HEK293 (cell line): ENCODE data around the gene FGD6.

ENCODE experiments used
- ELK4 ChIP-seq: IDR thresholded peaks from 2 replicates; pipeline ENCODE4 v1.6.1; 2011; ENCODE audit warnings: mild to moderate bottlenecking, low read depth, low read length, borderline replicate concordance
- HOXC10 ChIP-seq: sonication (generic); formaldehyde crosslinking; IDR thresholded peaks from 2 replicates; pipeline ENCODE4 v1.8.1; 2023; ENCODE audit warnings: mild to moderate bottlenecking, missing genetic modification reagents
- PRDM1 ChIP-seq: fragments of 450-650 bp; formaldehyde crosslinking; IDR thresholded peaks from 2 replicates; pipeline ENCODE4; 2016; ENCODE audit warnings: missing biosample characterization, missing genetic modification characterization
- REST ChIP-seq: fragments of 450-650 bp; formaldehyde crosslinking; IDR thresholded peaks from 2 replicates; pipeline ENCODE4 v1.5.1; 2016; ENCODE audit warnings: missing biosample characterization, missing genetic modification characterization
- ZBTB7A ChIP-seq: fragments of 450-650 bp; formaldehyde crosslinking; IDR thresholded peaks from 2 replicates; pipeline ENCODE4 v1.5.1; 2016; ENCODE audit warnings: low read depth, missing biosample characterization, missing genetic modification characterization
- ZNF23 ChIP-seq: fragments of 450-650 bp; formaldehyde crosslinking; IDR thresholded peaks from 2 replicates; pipeline ENCODE4 v1.5.1; 2016; ENCODE audit warnings: missing biosample characterization, missing genetic modification characterization, borderline replicate concordance
- ZNF777 ChIP-seq: fragments of 450-650 bp; formaldehyde crosslinking; IDR thresholded peaks from 2 replicates; pipeline ENCODE4 v1.5.1; 2017; ENCODE audit warnings: missing biosample characterization, missing genetic modification characterization, borderline replicate concordance
- TF ChIP-seq, protein P1 (sequence below): fragments of 450-650 bp; formaldehyde crosslinking; IDR thresholded peaks from 2 replicates; pipeline ENCODE4 v1.5.1; 2016; ENCODE audit warnings: missing biosample characterization, missing genetic modification characterization
- TF ChIP-seq, protein P2 (sequence below): fragments of 450-650 bp; formaldehyde crosslinking; optimal IDR thresholded peaks from 2 replicates; pipeline ENCODE3; 2016; ENCODE audit warnings: missing biosample characterization, mild to moderate bottlenecking, missing genetic modification characterization
- TF ChIP-seq, protein P3 (sequence below): fragments of 450-650 bp; formaldehyde crosslinking; IDR thresholded peaks from 2 replicates; pipeline ENCODE4 v1.5.1; 2016; ENCODE audit warnings: missing biosample characterization, missing genetic modification characterization, low read depth
- TF ChIP-seq, protein P4 (sequence below): fragments of 450-650 bp; formaldehyde crosslinking; IDR thresholded peaks from 2 replicates; pipeline ENCODE4 v1.5.0; 2017; ENCODE audit warnings: missing biosample characterization, missing genetic modification characterization, borderline replicate concordance
- TF ChIP-seq, protein P5 (sequence below): fragments of 450-650 bp; formaldehyde crosslinking; IDR thresholded peaks from 2 replicates; pipeline ENCODE4 v1.5.1; 2016; ENCODE audit warnings: missing biosample characterization, missing genetic modification characterization

GRCh38 chr12:95116773-95117172, 100.5 kb downstream of the FGD6 start:
- TF ChIP-seq, protein P1, sequence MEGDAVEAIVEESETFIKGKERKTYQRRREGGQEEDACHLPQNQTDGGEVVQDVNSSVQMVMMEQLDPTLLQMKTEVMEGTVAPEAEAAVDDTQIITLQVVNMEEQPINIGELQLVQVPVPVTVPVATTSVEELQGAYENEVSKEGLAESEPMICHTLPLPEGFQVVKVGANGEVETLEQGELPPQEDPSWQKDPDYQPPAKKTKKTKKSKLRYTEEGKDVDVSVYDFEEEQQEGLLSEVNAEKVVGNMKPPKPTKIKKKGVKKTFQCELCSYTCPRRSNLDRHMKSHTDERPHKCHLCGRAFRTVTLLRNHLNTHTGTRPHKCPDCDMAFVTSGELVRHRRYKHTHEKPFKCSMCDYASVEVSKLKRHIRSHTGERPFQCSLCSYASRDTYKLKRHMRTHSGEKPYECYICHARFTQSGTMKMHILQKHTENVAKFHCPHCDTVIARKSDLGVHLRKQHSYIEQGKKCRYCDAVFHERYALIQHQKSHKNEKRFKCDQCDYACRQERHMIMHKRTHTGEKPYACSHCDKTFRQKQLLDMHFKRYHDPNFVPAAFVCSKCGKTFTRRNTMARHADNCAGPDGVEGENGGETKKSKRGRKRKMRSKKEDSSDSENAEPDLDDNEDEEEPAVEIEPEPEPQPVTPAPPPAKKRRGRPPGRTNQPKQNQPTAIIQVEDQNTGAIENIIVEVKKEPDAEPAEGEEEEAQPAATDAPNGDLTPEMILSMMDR (tag by site-specific recombination): no peak
- no peak for TF ChIP-seq PRDM1 (tag by site-specific recombination)
- TF ChIP-seq, protein P2, sequence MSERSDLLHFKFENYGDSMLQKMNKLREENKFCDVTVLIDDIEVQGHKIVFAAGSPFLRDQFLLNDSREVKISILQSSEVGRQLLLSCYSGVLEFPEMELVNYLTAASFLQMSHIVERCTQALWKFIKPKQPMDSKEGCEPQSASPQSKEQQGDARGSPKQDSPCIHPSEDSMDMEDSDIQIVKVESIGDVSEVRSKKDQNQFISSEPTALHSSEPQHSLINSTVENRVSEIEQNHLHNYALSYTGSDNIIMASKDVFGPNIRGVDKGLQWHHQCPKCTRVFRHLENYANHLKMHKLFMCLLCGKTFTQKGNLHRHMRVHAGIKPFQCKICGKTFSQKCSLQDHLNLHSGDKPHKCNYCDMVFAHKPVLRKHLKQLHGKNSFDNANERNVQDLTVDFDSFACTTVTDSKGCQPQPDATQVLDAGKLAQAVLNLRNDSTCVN: no peak
- TF ChIP-seq, protein P3, sequence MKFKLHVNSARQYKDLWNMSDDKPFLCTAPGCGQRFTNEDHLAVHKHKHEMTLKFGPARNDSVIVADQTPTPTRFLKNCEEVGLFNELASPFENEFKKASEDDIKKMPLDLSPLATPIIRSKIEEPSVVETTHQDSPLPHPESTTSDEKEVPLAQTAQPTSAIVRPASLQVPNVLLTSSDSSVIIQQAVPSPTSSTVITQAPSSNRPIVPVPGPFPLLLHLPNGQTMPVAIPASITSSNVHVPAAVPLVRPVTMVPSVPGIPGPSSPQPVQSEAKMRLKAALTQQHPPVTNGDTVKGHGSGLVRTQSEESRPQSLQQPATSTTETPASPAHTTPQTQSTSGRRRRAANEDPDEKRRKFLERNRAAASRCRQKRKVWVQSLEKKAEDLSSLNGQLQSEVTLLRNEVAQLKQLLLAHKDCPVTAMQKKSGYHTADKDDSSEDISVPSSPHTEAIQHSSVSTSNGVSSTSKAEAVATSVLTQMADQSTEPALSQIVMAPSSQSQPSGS (tag by site-specific recombination): no peak
- TF ChIP-seq ELK4: no peak
- TF ChIP-seq, protein P4, sequence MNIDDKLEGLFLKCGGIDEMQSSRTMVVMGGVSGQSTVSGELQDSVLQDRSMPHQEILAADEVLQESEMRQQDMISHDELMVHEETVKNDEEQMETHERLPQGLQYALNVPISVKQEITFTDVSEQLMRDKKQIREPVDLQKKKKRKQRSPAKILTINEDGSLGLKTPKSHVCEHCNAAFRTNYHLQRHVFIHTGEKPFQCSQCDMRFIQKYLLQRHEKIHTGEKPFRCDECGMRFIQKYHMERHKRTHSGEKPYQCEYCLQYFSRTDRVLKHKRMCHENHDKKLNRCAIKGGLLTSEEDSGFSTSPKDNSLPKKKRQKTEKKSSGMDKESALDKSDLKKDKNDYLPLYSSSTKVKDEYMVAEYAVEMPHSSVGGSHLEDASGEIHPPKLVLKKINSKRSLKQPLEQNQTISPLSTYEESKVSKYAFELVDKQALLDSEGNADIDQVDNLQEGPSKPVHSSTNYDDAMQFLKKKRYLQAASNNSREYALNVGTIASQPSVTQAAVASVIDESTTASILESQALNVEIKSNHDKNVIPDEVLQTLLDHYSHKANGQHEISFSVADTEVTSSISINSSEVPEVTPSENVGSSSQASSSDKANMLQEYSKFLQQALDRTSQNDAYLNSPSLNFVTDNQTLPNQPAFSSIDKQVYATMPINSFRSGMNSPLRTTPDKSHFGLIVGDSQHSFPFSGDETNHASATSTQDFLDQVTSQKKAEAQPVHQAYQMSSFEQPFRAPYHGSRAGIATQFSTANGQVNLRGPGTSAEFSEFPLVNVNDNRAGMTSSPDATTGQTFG (tag by site-specific recombination): no peak
- no peak for TF ChIP-seq HOXC10 (CRISPR knock-in tag)
- no peak for TF ChIP-seq ZBTB7A
- no peak for TF ChIP-seq ZNF777 (tag by site-specific recombination)
- no peak for TF ChIP-seq REST (tag by site-specific recombination)
- TF ChIP-seq, protein P5, sequence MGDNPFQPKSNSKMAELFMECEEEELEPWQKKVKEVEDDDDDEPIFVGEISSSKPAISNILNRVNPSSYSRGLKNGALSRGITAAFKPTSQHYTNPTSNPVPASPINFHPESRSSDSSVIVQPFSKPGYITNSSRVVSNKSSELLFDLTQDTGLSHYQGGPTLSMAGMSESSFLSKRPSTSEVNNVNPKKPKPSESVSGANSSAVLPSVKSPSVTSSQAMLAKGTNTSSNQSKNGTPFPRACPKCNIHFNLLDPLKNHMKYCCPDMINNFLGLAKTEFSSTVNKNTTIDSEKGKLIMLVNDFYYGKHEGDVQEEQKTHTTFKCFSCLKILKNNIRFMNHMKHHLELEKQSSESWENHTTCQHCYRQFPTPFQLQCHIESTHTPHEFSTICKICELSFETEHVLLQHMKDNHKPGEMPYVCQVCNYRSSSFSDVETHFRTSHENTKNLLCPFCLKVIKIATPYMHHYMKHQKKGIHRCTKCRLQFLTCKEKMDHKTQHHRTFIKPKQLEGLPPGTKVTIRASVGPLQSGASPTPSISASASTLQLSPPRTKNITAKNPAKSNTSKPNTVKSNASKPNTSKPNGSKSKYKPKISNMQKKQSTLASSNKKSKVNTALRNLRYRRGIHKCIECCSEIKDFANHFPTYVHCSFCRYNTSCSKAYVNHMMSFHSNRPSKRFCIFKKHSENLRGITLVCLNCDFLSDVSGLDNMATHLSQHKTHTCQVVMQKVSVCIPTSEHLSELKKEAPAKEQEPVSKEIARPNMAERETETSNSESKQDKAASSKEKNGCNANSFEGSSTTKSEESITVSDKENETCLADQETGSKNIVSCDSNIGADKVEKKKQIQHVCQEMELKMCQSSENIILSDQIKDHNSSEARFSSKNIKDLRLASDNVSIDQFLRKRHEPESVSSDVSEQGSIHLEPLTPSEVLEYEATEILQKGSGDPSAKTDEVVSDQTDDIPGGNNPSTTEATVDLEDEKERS (tag by site-specific recombination): no peak
- no peak for TF ChIP-seq ZNF23 (tag by site-specific recombination)
